GM18868 (cell line): ENCODE measurements around the gene AGFG1.

ENCODE experiments used
- ATAC-seq: cut with Tn5 transposase; IDR thresholded peaks from one replicate; pipeline ENCODE4 v1.9.1; 2021; ENCODE audit warnings: mild to moderate bottlenecking, moderate library complexity; ENCODE audit not compliant: unreplicated experiment

The AGFG1 gene

DNA sequence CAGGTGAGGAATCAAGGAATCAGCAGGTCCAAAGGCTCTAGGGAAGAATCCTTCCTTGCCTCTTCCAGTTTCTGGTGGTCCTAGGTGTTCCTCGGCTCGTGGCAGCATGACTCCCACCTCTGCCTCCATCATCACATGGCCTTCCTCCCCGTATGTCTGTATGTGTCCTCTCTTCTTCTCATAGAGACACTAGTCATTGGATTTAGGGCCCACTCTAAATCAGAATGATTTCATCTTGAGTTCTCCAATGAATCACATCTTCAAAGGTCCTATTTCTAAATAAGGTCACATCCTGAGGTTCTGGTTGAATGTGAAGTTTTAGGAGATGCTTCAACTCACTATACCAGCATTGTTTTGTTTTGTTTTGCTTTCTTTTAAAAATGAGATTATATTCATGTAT lies 11.1 kb upstream of the AGFG1 start:
- no peak for ATAC-seq

DNA sequence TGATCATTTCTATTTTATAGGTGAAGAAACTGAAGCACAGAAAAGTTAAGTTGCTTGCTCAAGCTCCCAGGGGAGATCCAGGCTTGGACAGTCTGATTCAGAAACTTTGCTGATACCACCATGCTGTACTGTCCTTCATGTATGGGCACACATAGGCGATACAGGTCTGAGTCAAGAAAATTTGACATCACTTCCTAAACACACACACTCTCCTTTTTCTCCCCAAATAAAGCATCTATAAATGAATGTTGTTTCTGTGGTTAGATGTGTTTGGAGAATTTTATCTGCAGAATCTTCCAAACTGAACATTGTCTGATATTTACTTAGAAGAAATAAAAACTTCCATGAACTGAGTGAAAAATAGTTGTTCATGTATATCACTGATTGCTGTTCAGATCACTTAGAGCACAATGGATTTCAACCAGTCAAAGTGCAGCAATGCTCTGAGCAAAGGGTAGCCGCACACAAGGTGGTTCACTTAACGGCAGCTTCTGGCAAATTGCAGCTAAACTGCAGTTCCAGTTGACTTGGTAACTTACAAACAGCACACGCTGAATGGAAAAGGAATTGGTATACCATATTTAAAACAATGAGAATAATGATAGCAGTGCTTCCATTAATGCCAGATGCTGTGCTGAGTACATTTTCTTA lies 10.0 kb upstream of the AGFG1 start:
- ATAC-seq = peak; percentile 19

GRCh38 chr2:227462462-227462951 lies 9.4 kb upstream of the AGFG1 start:
- peak; percentile 51 for ATAC-seq

DNA sequence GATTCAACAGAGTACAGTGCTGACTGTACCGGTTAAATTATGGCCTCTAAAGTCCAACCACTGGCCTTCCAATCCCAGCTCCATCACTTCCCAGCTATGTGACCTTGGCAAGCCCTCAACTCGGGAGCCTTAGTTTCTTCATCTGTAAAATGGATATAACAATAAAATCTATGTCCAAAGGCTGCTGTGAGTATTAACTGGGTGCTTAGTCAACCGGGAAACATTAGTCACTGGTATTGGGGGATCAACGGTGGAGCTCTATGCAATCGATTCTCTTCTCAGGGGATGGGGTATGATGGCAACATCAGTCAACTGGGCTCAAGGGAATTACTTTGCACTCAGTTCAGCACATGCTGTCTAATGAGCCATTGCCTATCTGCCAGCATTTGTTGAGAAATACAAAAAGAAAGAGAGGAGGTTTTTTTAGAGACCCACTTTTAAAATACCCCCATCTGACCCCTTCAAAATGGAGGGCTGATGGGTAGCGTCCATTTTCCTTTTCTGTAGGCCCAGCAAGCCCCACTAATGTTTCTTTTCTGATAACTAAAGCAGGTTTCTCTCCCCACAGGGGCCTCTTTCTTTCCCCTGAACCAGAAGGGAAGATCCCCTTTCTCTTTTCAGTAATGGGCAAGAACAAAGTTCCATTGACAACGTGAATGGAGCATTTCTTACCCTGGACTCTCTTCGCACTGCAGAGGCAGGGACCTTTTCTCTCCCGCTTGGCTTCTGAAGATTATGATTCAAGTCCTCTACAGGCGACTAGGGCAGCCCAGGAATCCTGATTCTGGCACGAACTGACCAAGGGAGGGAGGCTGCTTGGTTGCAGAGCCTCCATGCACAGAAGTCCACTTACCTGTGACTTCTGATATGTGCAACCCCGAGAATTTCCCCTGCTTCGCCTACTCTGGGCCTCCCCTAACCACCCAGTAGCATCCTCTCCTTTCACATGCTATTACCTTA lies 8.7 kb upstream of the AGFG1 start:
- ATAC-seq = peak; percentile 43

DNA sequence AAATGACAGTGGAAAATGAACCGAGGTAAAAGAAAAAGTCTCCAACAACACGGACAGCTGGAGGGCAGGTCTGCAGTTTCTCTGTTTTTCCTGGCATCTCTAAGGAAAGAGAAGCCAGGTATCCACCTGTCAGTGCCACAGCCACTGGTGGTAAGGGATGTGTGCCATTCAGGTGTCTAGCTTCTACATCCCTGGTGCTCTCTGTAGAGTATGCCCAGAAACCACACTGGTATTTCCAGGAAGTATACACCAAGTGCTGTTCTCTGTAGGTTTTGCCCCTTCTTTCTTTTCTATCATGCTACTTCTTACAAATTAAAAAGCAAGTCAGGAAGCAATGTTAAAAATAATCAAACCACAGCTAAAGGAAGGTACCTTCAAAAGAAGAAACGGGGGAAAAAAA lies 7.6 kb upstream of the AGFG1 start:
- no peak for ATAC-seq

DNA sequence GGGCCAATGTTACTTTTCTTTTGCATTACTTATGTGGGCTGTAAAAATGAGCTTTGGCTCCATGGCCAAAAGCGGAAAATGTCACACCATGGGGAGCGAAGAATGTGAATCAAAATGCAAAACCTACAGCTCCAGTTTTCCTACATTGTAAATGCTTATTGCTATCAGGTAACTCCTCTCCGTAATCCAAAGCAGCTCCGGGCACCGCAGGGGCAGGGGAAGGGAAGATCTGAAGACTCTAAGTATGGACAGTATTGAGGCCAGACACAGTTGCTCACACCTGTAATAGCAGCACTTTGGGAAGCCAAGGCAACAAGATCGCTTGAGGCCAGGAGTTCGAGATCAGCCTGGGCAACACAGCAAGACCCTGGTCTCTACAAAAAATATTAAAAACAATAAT lies 7.1 kb upstream of the AGFG1 start:
- ATAC-seq = no peak

- ATAC-seq = no peak
Measured at GRCh38 chr2:227466887-227467600, 4.9 kb upstream of the AGFG1 start.

DNA sequence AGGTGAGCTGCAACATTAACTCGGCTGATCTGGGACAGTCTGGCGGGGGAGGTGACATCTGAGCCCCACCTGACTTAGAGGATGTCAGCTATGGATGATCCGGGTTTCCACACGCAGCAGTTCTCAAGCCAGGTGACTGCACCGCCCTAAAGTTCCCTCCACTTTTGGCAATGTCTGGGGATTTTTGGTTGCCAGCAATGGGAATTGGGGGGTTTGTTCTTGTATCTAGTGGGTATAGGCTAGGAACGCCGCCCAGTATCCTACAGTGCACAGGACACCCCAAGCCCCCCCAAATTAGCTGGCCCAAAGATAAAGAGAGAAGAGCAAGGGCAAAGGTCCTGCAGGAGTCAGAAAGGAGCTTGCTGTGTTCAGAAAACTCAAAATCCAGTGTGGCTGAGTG lies 544 bp upstream of the AGFG1 start:
- no peak for ATAC-seq

DNA sequence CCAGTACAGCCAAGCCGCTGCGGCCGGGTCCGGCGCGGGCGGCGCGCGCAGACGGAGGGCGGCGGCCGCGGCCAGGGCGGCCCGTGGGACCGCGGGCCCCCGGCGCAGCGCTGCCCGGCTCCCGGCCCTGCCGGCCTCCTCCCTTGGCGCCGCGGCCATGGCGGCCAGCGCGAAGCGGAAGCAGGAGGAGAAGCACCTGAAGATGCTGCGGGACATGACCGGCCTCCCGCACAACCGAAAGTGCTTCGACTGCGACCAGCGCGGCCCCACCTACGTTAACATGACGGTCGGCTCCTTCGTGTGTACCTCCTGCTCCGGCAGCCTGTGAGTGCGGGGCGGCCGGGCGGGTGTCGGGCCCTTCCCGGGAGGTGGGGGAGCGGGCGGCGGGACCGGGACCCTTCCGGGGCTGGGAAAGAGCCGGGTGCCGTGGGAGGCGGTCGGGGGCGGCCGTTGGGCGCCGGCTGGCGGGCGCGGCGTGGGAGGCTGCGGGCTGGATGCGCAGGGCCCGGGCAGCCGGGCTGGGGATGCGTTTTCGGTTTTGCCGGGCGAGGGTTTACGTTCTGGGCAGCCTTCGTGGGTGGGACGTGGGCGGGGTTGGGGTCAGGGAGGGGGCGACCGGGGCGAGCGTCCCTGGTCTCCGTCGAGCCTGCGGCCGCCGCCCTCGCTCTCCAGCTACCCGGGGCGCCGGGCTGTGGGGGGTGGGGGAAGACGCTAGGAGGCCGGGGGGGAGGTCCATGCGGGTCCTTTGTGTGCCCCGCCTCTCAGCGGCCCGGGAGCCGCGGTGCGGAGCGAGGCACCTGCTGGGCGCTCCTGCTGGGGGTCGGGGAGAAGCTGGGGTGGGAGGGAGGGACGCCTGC lies 537 bp downstream of the AGFG1 start:
- ATAC-seq = peak; percentile 64

- ATAC-seq = no peak
Measured at GRCh38 chr2:227473122-227473461, 1.1 kb downstream of the AGFG1 start.

GRCh38 chr2:227473806-227474205 lies 1.9 kb downstream of the AGFG1 start:
- ATAC-seq = no peak

- no peak for ATAC-seq
Measured at GRCh38 chr2:227474410-227474809, 2.5 kb downstream of the AGFG1 start.

GRCh38 chr2:227477291-227477690 lies 5.3 kb downstream of the AGFG1 start:
- no peak for ATAC-seq

GRCh38 chr2:227479865-227480475 lies 8.0 kb downstream of the AGFG1 start:
- ATAC-seq = peak; percentile 30

- peak; percentile 50 for ATAC-seq
Measured at GRCh38 chr2:227480528-227480927, 8.6 kb downstream of the AGFG1 start.

DNA sequence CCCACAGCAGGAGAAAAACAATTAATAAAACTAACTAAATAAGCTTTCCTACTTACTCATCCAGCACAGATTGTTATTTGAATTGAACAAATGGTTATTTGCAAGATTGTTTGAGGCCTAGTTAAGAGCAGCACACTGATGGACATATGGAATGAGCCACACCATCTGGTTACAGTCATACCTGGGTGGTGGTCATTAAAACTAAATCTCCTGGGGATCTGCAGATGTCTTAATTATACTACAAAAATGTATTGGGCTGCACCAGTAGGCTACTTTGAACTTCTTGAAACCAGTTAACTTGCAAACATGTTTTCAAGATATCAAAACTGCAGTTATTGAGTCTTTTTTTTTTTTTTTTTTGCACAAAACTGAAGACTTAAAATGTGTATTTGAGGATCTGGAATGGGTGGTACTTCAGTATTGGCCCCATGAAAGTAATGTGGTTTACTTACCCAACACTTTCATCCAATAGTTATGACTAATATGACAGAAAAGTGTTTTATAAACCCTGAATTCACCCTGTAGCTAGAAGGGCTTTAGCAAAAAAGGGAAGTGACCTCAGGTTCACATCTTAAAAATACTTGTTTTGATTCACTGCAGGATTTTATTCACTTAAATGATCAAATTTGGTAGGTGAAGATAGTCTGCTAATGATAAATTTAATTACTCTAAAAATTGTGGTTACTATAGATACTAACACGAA lies 10.8 kb downstream of the AGFG1 start:
- ATAC-seq = peak; percentile 90

- ATAC-seq = no peak
Measured at GRCh38 chr2:227485429-227485828, 13.5 kb downstream of the AGFG1 start.

- ATAC-seq = no peak
Measured at GRCh38 chr2:227486688-227487087, 14.7 kb downstream of the AGFG1 start.

GRCh38 chr2:227488045-227488444 lies 16.1 kb downstream of the AGFG1 start:
- no peak for ATAC-seq

- ATAC-seq = no peak
Measured at GRCh38 chr2:227491386-227491785, 19.4 kb downstream of the AGFG1 start.
